NCI-H446 treated with DMSO at 0.1 percent for 48 hours (cell line): ENCODE results near the gene ANK3.
A peak's percentile ranks its signal among the peaks of the same experiment; 100 is the strongest.

ENCODE experiments used
- DNase-seq: peaks from one replicate; lab custom pipeline; 2025; lab: John Stamatoyannopoulos, UW

ANK3 gene

DNA sequence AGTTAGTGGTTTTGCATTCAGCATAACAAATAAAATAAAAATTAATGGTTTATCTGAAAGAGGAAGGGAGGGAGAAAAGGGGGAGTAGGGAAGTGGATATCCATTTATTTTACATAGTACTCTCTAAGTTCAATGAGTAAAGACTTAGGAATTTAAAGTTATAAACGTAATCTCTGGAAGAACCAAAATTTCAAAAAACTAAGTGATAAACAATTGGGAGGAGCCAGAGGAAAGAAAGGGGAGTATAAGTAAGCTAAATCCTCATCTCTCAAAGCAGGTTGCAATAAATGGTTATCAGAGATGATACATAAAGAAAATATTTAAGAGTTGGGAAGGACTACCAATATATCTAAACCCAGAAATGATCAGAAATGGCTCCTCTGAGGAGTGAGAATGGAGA lies 46.4 kb downstream of the ANK3 start:
- DNase-seq, result no peak

DNA sequence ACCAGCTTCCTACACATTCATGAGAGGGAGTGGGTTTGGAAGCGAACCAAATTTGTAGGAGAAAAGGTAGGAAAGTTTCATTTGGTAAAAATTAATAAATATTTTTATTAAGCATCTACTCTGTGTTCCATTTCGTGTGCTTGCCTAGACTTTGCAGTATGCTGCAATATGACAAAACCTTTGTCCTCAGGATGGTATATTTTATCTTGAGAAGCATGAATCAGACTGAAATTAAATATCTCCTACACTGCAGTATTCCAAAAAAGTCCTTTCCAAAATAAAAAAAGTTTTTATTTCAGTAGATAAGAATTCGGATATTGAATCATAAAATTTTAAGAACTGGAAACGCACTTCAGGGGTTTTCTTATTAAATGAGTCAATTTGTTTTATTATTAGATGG lies 47.7 kb downstream of the ANK3 start:
- no peak for DNase-seq

DNA sequence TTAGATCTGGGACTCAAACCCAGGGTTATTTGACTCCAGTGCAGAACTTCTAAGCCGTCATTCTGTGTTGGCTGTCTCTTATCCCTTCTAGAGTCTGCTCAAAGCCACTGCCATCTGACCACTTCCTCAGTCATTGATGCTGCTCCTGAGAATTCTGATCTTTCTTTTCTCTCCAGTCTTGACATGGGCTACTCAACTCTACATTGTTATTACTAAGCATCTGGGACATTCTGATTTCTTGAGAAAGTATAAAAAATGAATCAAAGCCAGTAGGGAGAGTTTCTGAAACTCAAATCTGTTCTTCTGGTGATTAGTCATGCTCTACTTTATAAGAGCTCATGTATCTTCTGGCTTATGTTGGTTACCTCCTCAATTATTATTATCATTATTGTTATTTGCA lies 48.7 kb downstream of the ANK3 start:
- DNase-seq, result no peak

DNA sequence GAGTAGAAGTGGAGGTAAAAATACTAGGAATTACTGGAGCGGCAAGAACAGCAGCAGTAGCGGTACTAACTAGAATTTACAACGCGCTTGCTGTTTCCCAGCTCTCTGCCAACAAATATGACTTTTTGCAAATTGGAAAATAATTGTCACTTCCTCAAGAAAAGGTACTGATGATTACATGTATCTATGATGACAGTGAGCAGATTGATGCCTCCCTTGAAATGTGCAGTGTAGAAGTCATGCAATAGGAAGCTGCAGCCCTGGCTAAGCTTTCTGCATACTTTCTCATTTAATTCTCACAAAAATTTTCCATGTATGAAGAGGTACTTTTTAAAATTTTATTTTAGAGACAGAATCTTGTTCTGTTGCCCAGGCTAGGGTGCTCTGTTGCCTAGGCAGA lies 49.9 kb downstream of the ANK3 start:
- no peak for DNase-seq

DNA sequence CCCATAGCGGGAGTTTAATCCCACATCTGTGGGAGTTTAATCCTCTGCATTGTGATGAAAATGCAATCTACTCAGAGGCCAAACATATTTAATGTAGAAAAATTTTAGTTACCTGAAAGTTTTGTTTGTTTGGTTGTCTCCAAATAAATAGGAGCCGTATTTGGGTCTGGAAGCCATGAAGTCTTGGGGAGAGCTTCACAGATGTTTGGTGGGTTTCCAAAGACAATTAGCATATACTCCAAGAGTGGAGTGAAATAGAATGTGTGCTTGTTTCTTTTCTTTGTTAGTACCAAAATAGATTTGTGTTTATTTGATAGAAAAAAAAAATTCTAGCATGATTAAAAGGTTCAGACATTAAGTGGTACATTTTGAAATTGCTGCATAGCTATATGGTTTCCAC lies 50.9 kb downstream of the ANK3 start:
- no peak for DNase-seq

DNA sequence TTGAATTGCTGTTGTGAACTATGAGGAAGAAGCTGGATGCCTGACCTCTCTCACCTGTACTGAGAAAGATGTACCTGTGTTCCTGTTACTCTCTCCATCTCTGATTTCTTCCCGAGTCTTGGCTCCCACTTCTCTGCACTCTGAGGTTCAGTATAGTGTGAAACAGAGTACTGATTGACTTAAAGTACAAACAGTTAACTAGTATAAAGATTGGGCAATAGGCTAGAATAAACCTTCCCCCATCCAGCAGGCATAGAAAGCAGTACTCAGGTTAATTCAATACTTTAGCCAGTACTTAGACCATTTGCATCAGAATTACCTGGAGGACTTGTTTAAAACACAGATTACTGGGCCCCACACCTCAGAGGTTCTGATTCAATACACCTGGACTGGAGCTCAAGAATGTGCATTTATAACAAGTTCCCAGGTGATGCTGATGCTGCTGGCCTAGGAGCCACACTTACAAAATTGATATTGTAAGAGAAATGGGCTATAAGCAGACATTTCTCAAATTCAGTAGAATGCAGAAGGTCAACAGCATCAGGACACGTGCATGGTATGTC lies 51.6 kb downstream of the ANK3 start:
- DNase-seq, result no peak

DNA sequence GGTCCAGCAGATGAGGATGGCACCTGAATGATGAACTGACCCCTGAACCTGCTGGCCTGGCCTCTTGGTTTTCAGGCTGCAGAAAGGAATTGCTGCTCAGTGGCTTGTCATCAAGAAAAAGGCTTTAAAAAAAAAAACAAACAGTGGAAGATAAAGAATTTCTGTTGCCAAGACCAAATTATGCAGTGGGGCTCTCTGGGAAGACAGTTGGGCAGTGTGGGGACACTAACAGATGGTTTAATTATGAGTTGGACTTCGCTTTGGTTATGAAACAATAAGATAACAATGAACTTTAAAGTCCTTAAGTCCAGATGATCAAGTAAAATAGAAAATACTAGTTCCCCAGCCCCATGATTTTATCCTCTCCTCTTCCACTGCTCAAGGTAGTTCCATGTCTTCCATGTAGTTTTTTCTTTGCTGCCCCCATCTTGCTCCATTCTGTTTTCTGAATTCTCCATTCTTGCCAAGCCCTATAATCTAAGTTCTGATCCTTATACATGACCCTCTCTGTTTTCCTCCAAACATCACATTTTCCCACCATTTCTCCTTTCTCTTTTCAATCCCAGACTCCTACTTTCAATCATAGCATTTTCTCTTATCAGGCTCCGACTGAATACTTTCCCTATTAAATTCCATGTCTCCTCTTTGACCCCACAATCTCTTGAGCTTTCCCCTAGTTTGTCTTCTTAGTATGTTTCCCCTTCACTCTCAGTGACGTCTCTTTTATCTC lies 52.6 kb downstream of the ANK3 start:
- DNase-seq, result no peak

DNA sequence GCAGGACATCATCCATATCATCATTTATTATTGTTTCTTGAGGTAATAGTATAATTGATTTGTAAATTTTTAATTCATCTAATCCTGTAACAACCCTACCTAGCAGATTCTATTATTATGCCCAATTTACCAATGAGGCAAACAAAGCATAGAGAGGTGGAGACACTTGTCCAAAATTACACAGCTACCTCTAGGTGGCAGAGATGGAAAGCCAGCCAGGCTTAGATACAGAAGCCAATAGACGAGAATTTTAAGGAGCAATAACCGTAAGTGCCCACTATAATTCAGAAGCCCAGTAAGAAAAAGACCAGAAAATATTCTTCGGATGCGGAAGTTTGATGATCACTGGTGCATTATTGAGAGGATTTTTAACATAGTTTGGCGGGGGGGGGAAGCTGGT lies 54.0 kb downstream of the ANK3 start:
- peak; percentile 25 for DNase-seq

DNA sequence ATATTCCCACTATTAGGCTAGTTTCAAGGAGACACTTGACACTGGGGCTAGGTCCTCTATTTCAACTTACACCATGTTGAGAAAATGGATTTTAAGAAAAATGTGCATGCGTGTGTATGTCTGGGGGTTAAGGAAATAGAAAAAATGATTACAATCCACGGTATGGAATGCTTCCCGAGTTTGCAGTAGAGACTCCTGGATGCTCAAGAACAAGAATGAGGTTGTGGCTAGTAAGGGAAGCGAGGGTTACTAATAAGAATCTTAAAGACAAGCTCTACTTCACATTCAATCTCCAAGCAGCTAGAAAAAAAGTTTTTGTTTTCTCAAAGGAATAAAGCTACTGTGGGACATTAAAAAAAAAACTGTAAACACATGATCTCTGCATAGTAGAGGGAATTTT lies 54.7 kb downstream of the ANK3 start:
- no peak for DNase-seq

DNA sequence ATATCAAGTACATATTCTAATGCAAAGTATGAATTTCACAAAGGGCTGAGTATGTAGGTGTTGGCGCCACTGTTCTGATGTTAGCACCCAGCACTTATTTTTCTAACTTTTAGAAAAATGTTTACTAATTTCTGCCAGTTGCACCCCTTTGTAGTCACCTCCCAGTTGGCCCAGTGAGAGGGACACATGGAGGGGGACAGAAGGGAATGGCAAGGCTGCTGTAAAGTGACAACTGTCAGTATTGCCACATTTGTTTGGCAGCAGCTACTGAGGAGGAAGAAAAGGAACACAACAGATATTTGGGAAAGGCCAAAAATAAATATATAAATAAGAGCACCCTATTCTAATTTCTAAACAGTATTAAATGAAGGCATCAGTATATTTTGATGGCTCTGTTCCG lies 57.3 kb downstream of the ANK3 start:
- no peak for DNase-seq

DNA sequence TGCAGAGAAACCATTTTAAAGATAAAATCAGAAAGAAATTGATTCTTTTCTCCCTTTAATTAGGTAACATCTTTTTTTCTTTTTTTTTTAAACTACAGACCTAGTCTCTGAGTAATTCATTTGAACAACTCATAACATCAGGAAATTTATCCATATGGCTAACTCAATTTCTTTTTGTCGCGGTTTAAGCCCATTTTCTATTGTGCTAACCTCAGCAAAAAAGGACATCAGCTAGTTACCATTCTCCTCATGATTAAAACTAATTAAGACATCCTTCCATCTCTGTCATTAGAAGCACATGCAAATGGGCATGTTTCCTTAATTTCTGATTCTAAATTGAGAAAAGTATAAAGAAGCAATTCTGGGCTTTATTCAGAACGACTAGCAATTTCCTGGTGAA lies 57.8 kb downstream of the ANK3 start:
- DNase-seq, result no peak

DNA sequence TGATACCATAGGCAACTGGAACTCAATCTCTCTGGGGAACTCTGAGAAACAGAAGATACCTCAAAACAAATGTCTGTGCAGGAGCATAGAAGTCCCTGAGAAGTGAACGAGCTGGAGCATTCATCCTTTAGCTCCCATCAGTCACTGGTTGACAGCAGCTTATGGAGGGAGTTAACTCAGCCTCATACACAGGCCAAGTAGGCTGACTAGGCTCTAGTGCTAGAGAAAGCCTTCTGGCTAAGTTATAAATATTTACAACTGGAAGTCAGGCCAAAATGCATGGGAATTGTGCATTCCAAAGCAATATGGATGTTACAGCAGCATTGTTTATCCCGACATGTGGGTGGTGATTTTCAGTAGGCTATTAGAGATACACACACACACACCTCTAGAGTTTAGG lies 66.5 kb downstream of the ANK3 start:
- DNase-seq, result no peak

DNA sequence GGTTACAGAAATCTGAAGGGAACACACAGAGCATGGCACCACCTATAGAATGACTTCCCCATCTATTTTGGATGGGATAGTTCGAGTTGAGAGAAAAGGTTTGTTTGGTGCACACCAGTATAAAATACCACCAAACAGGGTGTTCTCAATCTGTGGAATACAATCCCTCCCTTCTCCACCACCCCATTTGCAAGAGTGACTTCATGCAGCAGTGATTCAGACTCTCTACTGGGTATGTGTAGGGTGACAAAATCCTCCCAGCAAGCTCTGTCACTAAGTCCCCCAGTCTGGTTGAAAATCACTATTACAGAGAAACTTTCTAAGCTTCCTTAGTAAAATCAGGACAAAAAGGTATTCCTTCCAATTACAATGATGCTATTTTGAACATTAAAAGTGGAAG lies 69.0 kb downstream of the ANK3 start:
- DNase-seq, result no peak

DNA sequence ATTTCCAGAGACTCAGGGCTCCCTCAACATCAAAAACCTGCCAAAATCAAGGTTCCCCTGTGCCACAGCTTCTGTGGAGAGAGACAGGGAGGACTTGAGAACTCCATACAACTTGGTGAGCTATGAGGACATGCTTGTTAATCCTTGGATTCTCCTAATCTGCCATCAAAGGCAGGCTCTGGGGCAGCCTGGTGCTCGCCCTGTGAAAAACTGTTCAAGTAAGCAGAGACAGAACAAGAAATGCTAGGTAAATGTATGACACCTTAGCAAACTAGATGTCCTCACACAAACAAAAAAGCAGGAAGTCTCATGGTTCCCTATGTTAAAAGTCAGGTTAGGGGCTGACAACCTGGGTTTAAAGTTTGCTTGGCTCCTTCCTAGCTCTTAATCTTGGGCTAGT lies 73.6 kb downstream of the ANK3 start:
- no peak for DNase-seq

DNA sequence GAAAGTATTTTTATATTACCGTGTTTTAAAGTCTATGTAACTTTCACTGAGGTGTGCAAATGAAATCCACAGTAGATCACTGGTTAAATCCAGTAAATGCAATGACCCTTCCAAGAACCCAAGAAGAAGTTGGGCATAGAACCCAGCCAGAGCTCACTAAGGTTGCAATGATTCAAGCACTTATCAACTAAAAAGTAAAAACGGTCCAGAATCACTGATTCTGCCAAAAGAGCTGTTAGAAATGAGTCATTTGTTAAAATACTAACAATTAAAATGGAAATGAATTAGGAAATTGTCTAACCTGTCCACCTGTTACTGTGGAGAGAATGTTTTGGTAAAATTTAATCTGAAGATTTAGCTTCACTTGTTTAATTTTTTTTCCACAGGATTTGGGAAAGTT lies 74.4 kb downstream of the ANK3 start:
- no peak for DNase-seq

DNA sequence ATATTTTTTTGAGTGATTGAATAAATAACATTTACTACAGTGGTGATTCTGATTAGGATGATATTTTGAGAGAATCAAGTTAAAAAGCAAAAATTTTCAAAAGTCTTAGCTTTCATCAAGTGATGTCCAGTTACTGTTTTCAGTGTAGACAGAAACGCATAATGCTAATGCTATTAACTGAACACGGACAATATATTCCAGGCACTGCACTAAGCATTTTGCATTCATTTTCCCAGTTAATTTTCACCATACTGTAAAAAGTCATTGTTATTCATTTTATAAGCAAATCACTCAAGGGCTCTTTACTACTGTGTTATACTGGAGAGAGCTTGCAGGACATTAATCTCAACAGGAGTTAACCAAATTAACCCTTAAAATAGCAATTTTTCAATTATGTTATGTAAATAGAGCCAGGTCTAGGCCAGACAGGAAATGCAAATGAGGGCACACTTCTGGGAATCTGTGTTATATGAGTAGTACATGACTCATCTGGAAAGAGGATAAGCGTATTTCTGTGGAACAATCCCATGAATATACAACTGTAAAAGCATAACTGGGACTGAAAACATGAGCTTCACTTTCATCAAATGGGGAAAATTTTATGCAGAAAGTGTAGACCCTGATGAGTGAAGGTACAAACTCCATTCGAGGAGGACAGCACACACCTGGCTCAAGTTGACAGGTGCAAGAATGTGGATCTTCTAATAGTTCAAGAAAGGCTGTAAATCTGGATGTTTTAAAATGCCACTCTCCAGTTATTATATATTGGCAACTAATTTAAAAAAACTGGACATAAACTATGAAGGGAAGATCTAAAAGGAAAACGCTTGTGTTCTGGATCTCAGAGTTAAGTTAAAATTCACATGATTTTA lies 75.4 kb downstream of the ANK3 start:
- no peak for DNase-seq

DNA sequence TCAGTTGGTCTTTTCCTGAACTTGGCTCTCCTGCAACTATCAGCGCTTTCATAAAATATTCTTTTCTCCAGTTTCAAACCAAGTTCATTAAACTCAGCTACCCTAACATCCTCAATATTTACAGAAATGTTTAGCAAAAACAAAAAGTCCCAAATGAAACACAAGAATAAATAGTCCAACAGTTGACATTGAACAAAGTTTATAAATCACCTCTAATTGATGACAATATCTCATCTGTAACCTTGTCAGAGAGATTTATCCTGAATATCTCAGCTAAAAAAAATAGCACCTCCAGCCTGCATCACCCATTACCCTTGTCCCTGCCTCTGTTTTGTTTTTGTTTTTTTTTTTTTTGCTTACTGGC lies 76.1 kb downstream of the ANK3 start:
- DNase-seq, result no peak

DNA sequence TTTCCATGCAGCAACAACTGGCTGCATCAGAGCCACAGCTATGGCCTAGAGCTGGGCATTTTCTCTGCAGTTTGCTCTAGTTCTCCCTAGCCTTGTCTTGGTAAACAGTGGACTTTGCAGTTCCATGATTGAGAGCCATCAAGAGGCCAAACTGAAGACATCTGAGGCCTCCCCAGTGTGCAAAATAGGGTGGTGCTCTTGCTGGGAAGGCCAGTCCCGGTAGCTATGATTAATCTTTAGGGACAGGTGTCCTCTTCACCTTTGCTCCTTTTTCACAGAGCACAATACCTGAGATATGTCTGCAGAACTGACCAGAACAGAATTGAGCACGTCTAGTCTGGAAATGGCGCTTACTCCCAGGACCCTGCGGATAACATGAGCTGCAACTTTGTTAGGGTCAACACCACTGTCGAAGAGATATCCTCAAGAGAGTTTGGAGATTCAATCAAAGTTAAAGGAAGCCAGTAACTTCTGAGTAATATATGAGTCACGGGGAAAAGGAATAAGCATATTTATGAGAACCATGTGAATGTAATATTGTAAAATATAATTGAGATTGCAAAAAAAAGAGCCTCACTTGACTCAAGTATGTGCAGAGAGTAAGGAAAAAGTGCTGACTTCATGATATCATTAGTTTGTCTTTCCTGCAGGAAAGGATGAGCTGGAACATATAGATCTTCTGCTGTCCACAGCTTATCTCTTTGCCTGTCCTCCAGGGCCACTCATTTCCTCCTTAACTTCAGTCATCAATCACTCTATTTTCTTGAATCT lies 76.7 kb downstream of the ANK3 start:
- no peak for DNase-seq

DNA sequence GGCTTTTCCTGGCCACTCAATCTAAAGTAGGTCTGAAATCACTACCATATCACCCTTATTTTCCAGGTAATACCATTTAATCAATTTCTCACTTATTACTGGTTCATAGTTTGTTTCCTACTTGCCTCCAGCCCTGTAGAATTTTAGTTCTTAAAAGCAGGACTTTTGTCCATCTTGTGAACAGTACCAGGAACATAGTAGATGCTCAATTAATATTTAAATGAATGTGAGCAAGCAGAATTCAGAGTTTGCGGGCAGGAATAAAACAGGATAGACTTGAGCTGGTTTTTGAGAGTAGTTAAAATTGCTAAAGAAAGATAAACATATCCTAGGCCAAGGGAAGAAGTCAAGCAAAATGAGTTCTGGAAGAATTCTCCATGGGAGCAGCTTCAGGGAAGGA lies 77.9 kb downstream of the ANK3 start:
- DNase-seq, result no peak

DNA sequence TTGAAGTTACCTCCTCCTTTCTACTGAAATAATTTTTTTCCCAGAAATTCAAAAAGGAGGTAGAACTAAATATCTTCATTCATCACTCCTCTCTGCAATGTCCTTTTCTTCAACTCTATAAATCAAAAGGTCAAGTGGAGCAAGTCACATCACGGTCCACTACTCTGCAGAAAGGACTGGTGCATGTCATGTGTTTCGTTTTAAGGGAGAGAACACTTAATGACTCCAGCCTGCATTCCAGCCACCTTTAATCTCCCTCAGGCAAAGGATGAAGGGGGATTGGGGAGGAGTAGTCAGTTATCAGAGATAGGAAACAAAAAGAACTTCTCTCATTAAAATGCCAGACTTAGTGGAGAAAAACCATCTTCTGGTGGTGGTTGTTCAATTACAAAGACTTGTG lies 78.9 kb downstream of the ANK3 start:
- DNase-seq, result no peak

DNA sequence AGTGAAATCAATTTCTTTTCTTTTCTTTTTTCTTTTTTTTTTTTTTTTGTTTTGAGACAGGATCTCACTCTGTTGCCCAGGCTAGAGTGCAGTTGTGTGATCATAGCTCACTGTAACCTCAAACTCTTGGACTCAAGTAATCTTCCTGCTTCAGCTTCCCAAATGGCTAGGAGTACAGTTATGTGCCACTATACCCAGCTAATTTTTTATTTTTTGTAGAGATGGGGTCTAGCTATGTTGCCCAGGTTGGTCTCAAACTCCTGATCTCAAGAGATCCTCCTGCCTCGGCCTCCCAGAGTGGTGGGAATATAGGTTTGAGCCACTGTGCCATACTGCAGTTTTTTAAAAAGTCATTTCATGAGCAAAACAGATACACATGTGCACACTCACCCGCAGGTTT lies 79.8 kb downstream of the ANK3 start:
- DNase-seq, result no peak

DNA sequence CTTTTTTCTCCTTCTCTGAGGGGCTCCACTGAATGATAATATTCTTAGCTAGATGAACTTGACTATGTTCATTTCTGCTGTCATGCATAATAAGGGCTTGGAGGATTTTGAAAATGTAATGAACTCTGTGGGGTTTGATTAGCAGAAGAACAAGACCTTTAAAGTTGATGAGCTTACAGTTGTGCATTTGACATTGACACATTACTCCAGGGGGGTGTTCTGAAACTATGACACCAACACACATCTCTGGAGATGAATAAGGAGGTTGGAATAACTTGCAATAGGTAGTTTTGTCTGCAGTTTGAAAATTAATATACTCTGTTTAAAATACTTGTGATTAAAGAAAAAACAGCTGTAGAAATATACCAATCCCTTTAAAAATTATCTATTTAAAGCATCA lies 80.3 kb downstream of the ANK3 start:
- DNase-seq, result no peak
